GM12875 (cell line): Measurements from ENCODE around the gene HEXD.

Experiments used
- H3K4me3 ChIP-seq: one replicate; pipeline ENCODE4 v1.5.1; 2011; ENCODE audit warnings: low read depth, low read length, control low read depth
- CTCF ChIP-seq: IDR thresholded peaks from 2 replicates; pipeline ENCODE4 v1.5.1; 2011; ENCODE audit warnings: low read depth, mild to moderate bottlenecking, control low read depth, inconsistent platforms, low read length, moderate library complexity, borderline replicate concordance; ENCODE audit not compliant: insufficient read depth

Gene HEXD

GRCh38 chr17:82483204-82483660, 65.1 kb downstream of the HEXD start:
- TF ChIP-seq CTCF = no peak
- H3K4me3 ChIP-seq = no peak overlapping the region

- no peak for TF ChIP-seq CTCF
- H3K4me3 ChIP-seq = no peak overlapping the region
These were observed 65.7 kb downstream of the HEXD start for GRCh38 chr17:82483836-82484235.

- no peak overlapping the region for H3K4me3 ChIP-seq
- TF ChIP-seq CTCF = no peak
These were observed 68.3 kb downstream of the HEXD start for GRCh38 chr17:82486231-82487094.

- no peak for TF ChIP-seq CTCF
- no peak overlapping the region for H3K4me3 ChIP-seq
These were observed 69.8 kb downstream of the HEXD start for GRCh38 chr17:82487910-82488309.

- TF ChIP-seq CTCF = no peak
- no peak overlapping the region for H3K4me3 ChIP-seq
These were observed 71.0 kb downstream of the HEXD start for GRCh38 chr17:82489117-82489516.

GRCh38 chr17:82489851-82490511, 71.8 kb downstream of the HEXD start:
- no peak overlapping the region for H3K4me3 ChIP-seq
- TF ChIP-seq CTCF = no peak
